Osteocyte (in vitro differentiated cells): ENCODE results near the gene TBX21. TPM values are rescaled to one million over a fixed set of nuclear protein-coding genes. Genes with fewer than 3 reads are reported as not detected.

Experiments
- DNase-seq: peaks from one replicate; pipeline ENCODE4 v3.0.0; 2021; ENCODE audit warnings: mixed read lengths; ENCODE audit not compliant: unreplicated experiment; ENCODE audit errors: extremely low spot score
- H3K27ac Mint-ChIP-seq: one replicate; pipeline ENCODE4 v1.8.0; 2021; ENCODE audit warnings: mild to moderate bottlenecking, mixed read lengths; ENCODE audit not compliant: unreplicated experiment
- H3K27me3 Mint-ChIP-seq: one replicate; pipeline ENCODE4 v1.8.0; 2021; ENCODE audit warnings: mixed read lengths; ENCODE audit not compliant: unreplicated experiment
- H3K36me3 Mint-ChIP-seq: one replicate; pipeline ENCODE4 v1.8.0; 2021; ENCODE audit warnings: mixed read lengths; ENCODE audit not compliant: unreplicated experiment
- H3K4me1 Mint-ChIP-seq: one replicate; pipeline ENCODE4 v1.8.0; 2021; ENCODE audit warnings: mixed read lengths; ENCODE audit not compliant: unreplicated experiment
- H3K4me3 Mint-ChIP-seq: one replicate; pipeline ENCODE4 v1.8.0; 2021; ENCODE audit warnings: mild to moderate bottlenecking, moderate library complexity, mixed read lengths; ENCODE audit not compliant: unreplicated experiment
- H3K9me3 Mint-ChIP-seq: one replicate; pipeline ENCODE4 v1.8.0; 2021; ENCODE audit warnings: mixed read lengths; ENCODE audit not compliant: unreplicated experiment
- CTCF ChIP-seq: fragments of 200-600 bp; sonication (generic); IDR thresholded peaks from 2 replicates; pipeline ENCODE4 v1.5.0; 2021; ENCODE audit warnings: antibody characterized with exemption, mild to moderate bottlenecking, moderate library complexity
- total RNA-seq: library from RNA; stranded (reverse); gene quantifications from 2 replicates; pipeline ENCODE4 v1.2.1, GENCODE V29; 2021

The TBX21 gene
- total RNA-seq, 1 donor from 2014 or later = not detected

- H3K36me3 Mint-ChIP-seq = peaks cover 7% of the 10 kb centered on the region
- no peak for TF ChIP-seq CTCF
- no peak overlapping the region for H3K4me3 Mint-ChIP-seq
- H3K27me3 Mint-ChIP-seq = no peaks in the 10 kb centered on the region
- H3K9me3 Mint-ChIP-seq = no peaks in the 10 kb centered on the region
- no peak for DNase-seq
- peaks cover 22% of the 10 kb centered on the region for H3K4me1 Mint-ChIP-seq
- H3K27ac Mint-ChIP-seq = no peak overlapping the region
Observed at GRCh38 chr17:47696717-47697642, 36.1 kb upstream of the TBX21 start.

- TF ChIP-seq CTCF = no peak
- Mint-ChIP-seq H3K4me3 (no peak overlapping the region), H3K27me3 (no peaks in the 10 kb centered on the region), H3K9me3 (no peaks in the 10 kb centered on the region), H3K36me3 (peaks cover 7% of the 10 kb centered on the region), H3K4me1 (peaks cover 15% of the 10 kb centered on the region), H3K27ac (no peak overlapping the region)
- DNase-seq = no peak
Observed at GRCh38 chr17:47697906-47698711, 34.9 kb upstream of the TBX21 start.

GRCh38 chr17:47698749-47699535 is 34.1 kb upstream of the TBX21 start:
- Mint-ChIP-seq H3K9me3 (no peaks in the 10 kb centered on the region), H3K36me3 (peaks cover 13% of the 10 kb centered on the region), H3K27ac (no peak overlapping the region), H3K4me1 (peaks cover 11% of the 10 kb centered on the region), H3K27me3 (no peaks in the 10 kb centered on the region), H3K4me3 (no peak overlapping the region)
- peak; percentile 97 for TF ChIP-seq CTCF
- DNase-seq = no peak

GRCh38 chr17:47699536-47699840 is 33.5 kb upstream of the TBX21 start:
- Mint-ChIP-seq H3K27me3 (no peaks in the 10 kb centered on the region), H3K36me3 (peaks cover 13% of the 10 kb centered on the region), H3K4me1 (peaks cover 11% of the 10 kb centered on the region), H3K27ac (no peak overlapping the region), H3K9me3 (no peaks in the 10 kb centered on the region), H3K4me3 (no peak overlapping the region)
- no peak for DNase-seq
- no peak for TF ChIP-seq CTCF
